GM10266 (cell line): ENCODE results near the gene SEL1L3.

Experiments used
- DNase-seq: peaks from one replicate; pipeline ENCODE4 v3.0.0; 2012; ENCODE audit errors: extremely low spot score
- CTCF ChIP-seq: IDR thresholded peaks from 2 replicates; pipeline ENCODE4 v1.5.1; 2012; ENCODE audit warnings: mild to moderate bottlenecking, low read depth; ENCODE audit not compliant: control insufficient read depth, insufficient read depth; ENCODE audit errors: missing control alignments

Gene SEL1L3

GRCh38 chr4:25879091-25879584 lies 16.4 kb upstream of the SEL1L3 start:
- TF ChIP-seq CTCF: no peak
- no peak for DNase-seq

- no peak for DNase-seq
- TF ChIP-seq CTCF: no peak
These were observed 15.9 kb upstream of the SEL1L3 start for GRCh38 chr4:25878676-25879075.

GRCh38 chr4:25875281-25875745 lies 12.5 kb upstream of the SEL1L3 start:
- no peak for DNase-seq
- TF ChIP-seq CTCF: no peak

GRCh38 chr4:25874655-25875054 lies 11.9 kb upstream of the SEL1L3 start:
- TF ChIP-seq CTCF: no peak
- DNase-seq: no peak

- no peak for TF ChIP-seq CTCF
- DNase-seq: no peak
These were observed 10.9 kb upstream of the SEL1L3 start for GRCh38 chr4:25873632-25874129.

- TF ChIP-seq CTCF: no peak
- DNase-seq: no peak
These were observed 10.3 kb upstream of the SEL1L3 start for GRCh38 chr4:25872851-25873631.

GRCh38 chr4:25870081-25870480 lies 7.3 kb upstream of the SEL1L3 start:
- DNase-seq: no peak
- TF ChIP-seq CTCF: no peak
